Endothelial cell of umbilical vein (primary cell): ENCODE results near the gene VEGFA. TPM values are rescaled to one million over a fixed set of nuclear protein-coding genes. Genes with fewer than 3 reads are reported as not detected.

Experiments used
- BruUV-seq: library from RNA; stranded (reverse); fragments of 400-500 nt; replicated peaks from 2 replicates; lab custom pipeline; 2021; lab: Mats Ljungman, UMichigan
- CTCF ChIA-PET: fragments of 300-600, 350-600 bp; sonication (Branson Sonifier 250); formaldehyde crosslinking; loops from one replicate; lab custom pipeline; 2021; ENCODE audit warnings: antibody characterized with exemption, inconsistent platforms; lab: Charles Lee
- POLR2A ChIA-PET: fragments of 300-600, 350-600 bp; sonication (Branson Sonifier 250); formaldehyde crosslinking; loops from one replicate; lab custom pipeline; 2021; ENCODE audit warnings: antibody characterized with exemption, inconsistent platforms; lab: Charles Lee
- DNase-seq: peaks from one replicate; pipeline ENCODE4 v3.0.0-alpha.2; 2011; ENCODE audit warnings: low read depth, low spot score
- FAIRE-seq: peaks from 2 replicates; lab custom pipeline; 2011; peaks lifted over from hg19 to GRCh38; lab: Jason Lieb, UNC
- H2AFZ ChIP-seq: 2 replicates; pipeline ENCODE4 v1.6.0; 2012; ENCODE audit warnings: low read depth, low read length, control low read depth, inconsistent platforms
- H3K27ac ChIP-seq: 2 replicates; pipeline ENCODE4 v1.5.1; 2011; ENCODE audit warnings: low read depth, mild to moderate bottlenecking, control low read depth, low read length, moderate library complexity; ENCODE audit not compliant: insufficient read depth
- H3K27me3 ChIP-seq, 2 experiments: 2 replicates each; pipeline versions ENCODE4 v1.6.0 to v1.6.1; 2011; ENCODE audit warnings: low read length in 2 of 2, mixed read lengths in 1 of 2; ENCODE audit not compliant: control insufficient read depth in 2 of 2, insufficient read depth in 2 of 2
- H3K36me3 ChIP-seq, 2 experiments: 2 replicates in 1 of 2; 3 replicates in 1 of 2; pipeline ENCODE4 v1.5.1; 2011; ENCODE audit warnings: low read length in 2 of 2, mild to moderate bottlenecking in 1 of 2, moderate library complexity in 1 of 2; ENCODE audit not compliant: control insufficient read depth in 2 of 2, insufficient read depth in 2 of 2; ENCODE audit errors: extremely low read depth in 1 of 2
- H3K4me1 ChIP-seq: 3 replicates; pipeline ENCODE4 v1.5.1; 2011; ENCODE audit warnings: mild to moderate bottlenecking, low read length; ENCODE audit not compliant: control insufficient read depth, insufficient read depth; ENCODE audit errors: extremely low read depth
- H3K4me2 ChIP-seq: 2 replicates; pipeline ENCODE4 v1.6.1; 2011; ENCODE audit warnings: low read length, control low read depth, mixed read lengths; ENCODE audit not compliant: insufficient read depth
- H3K4me3 ChIP-seq, 3 experiments: fragments of 200-600 bp in 1 of 3; sonication (generic), shearing (Covaris generic) in 1 of 3; replicated peaks in 1 of 3; 2 replicates each; pipeline ENCODE4 v1.5.1; 2011 to 2016; ENCODE audit warnings: control low read depth in 3 of 3, low read length in 3 of 3, mild to moderate bottlenecking in 2 of 3, inconsistent platforms in 1 of 3, low read depth in 1 of 3, moderate library complexity in 1 of 3; ENCODE audit not compliant: insufficient read depth in 1 of 3
- H3K79me2 ChIP-seq: 2 replicates; pipeline ENCODE4 v1.6.0; 2012; ENCODE audit warnings: low read length, inconsistent platforms; ENCODE audit not compliant: control insufficient read depth, insufficient read depth
- H3K9ac ChIP-seq: replicated peaks from 2 replicates; pipeline ENCODE3; 2011; ENCODE audit warnings: low read length, control low read depth; ENCODE audit not compliant: insufficient read depth; ENCODE audit errors: extremely low read depth
- H3K9me1 ChIP-seq: replicated peaks from 3 replicates; pipeline ENCODE4 v1.6.0; 2011; ENCODE audit warnings: mild to moderate bottlenecking, low read length; ENCODE audit not compliant: control insufficient read depth, insufficient read depth; ENCODE audit errors: extremely low read depth
- H3K9me3 ChIP-seq: replicated peaks from 2 replicates; pipeline ENCODE4 v1.5.1; 2012; ENCODE audit warnings: low read length, inconsistent platforms; ENCODE audit not compliant: control insufficient read depth, insufficient read depth
- H4K20me1 ChIP-seq: replicated peaks from 2 replicates; pipeline ENCODE3; 2011; ENCODE audit warnings: mild to moderate bottlenecking, low read length; ENCODE audit not compliant: control insufficient read depth, insufficient read depth; ENCODE audit errors: extremely low read depth
- CTCF ChIP-seq, 2 donors: IDR thresholded peaks; 1 replicate in 1 of 2; 2 replicates in 1 of 2; pipeline ENCODE4 v1.5.1; 2011; ENCODE audit warnings: low read length in 2 of 2, mild to moderate bottlenecking in 2 of 2, moderate library complexity in 2 of 2, control low read depth in 1 of 2, inconsistent platforms in 1 of 2, low read depth in 1 of 2; ENCODE audit not compliant: insufficient read depth in 1 of 2; ENCODE audit errors: extremely low read depth in 1 of 2
- EZH2 ChIP-seq: IDR thresholded peaks from 2 replicates; pipeline ENCODE4 v1.6.1; 2012; ENCODE audit warnings: borderline replicate concordance, low read depth, mild to moderate bottlenecking, moderate library complexity, low read length, inconsistent platforms; ENCODE audit not compliant: severe bottlenecking
- FOS ChIP-seq: IDR thresholded peaks from 2 replicates; pipeline ENCODE4 v1.6.1; 2011; ENCODE audit warnings: mild to moderate bottlenecking, low read length, moderate library complexity, borderline replicate concordance; ENCODE audit not compliant: insufficient read depth
- GATA2 ChIP-seq: IDR thresholded peaks from 2 replicates; pipeline ENCODE4 v1.7.0; 2011; ENCODE audit warnings: low read depth, mild to moderate bottlenecking, moderate library complexity, mixed read lengths, low read length; ENCODE audit not compliant: insufficient read length, insufficient read depth
- JUN ChIP-seq: IDR thresholded peaks from 2 replicates; pipeline ENCODE4 v1.6.1; 2011; ENCODE audit warnings: borderline replicate concordance, low read depth; ENCODE audit not compliant: insufficient read length, insufficient read depth
- MAX ChIP-seq: IDR thresholded peaks from 2 replicates; pipeline ENCODE4 v1.6.1; 2011; ENCODE audit not compliant: insufficient read depth, insufficient read length
- MYC ChIP-seq: IDR thresholded peaks from one replicate; pipeline ENCODE4 v1.6.1; 2011; ENCODE audit warnings: mild to moderate bottlenecking, low read depth, low read length
- POLR2A ChIP-seq: IDR thresholded peaks from 2 replicates; pipeline ENCODE4 v1.6.1; 2012; ENCODE audit warnings: low read depth, mild to moderate bottlenecking, control low read depth, low read length
- POLR2AphosphoS5 ChIP-seq: IDR thresholded peaks from 2 replicates; pipeline ENCODE4 v1.6.1; 2012; ENCODE audit warnings: low read depth, mild to moderate bottlenecking, control low read depth, low read length, moderate library complexity; ENCODE audit not compliant: insufficient read depth
- dilution Hi-C: fragments of 300-500 bp; cut with MboI; formaldehyde crosslinking; loops from one replicate; pipeline ENCODE4 v1.15.0; 2019; ENCODE audit warnings: low sequenced_read_pairs; ENCODE audit not compliant: extremely low pct_ligation_motif_present
- intact Hi-C: fragments of 100-400 bp; cut with micrococcal nuclease; formaldehyde crosslinking; loops from one replicate; pipeline ENCODE4 v1.10.0; 2022
- polyA plus RNA-seq, 4 experiments: library from polyadenylated mRNA; depleted of rRNA in 3 of 4; stranded (reverse) in 3 of 4; unstranded in 1 of 4; fragments of >200 nt; gene quantifications; 2 replicates each; pipeline versions ENCODE4 v1.2.1 to v1.2.3, GENCODE V29; 2011 to 2012; ENCODE audit warnings: missing spikeins in 1 of 4
- total RNA-seq: library from RNA; stranded (reverse); gene quantifications from 2 replicates; pipeline ENCODE4 v1.2.3, GENCODE V29; 2021

Gene VEGFA
- total and polyA plus RNA-seq, 2 donors (not counting 3 experiments of a cell fraction or from before 2014, with no cell fraction given) = 18.1 to 19.9 TPM

GRCh38 chr6:43780941-43781928 is 11.2 kb downstream of the VEGFA start:
- no peaks in the 10 kb centered on the region for H3K79me2 ChIP-seq
- no peak for DNase-seq

More at GRCh38 chr6:43780941-43781928, 11.2 kb downstream of the VEGFA start:
- FAIRE-seq = no peak
- Histone ChIP-seq H3K27me3 (no peaks in the 10 kb centered on the region), H3K4me1 (no peaks in the 10 kb centered on the region), H3K36me3 (peaks cover 3 to 40% of the 10 kb centered on the region in 2 experiments), H3K9ac (no peak overlapping the region), H3K9me3 (no peaks in the 10 kb centered on the region), H2AFZ (no peak overlapping the region), H3K4me2 (no peak overlapping the region), H3K4me3 (no peak overlapping the region), H3K27ac (no peak overlapping the region), H3K9me1 (no peaks in the 10 kb centered on the region), H4K20me1 (no peaks in the 10 kb centered on the region)
- TF ChIP-seq POLR2A (no peak), FOS (no peak), EZH2 (no peak), GATA2 (no peak), MAX (no peak), CTCF (IDR thresholded peaks at IDR 0.05; ENCODE audit: extremely low read depth in 1 of 2, insufficient read depth in 1 of 2, low read depth in 1 of 2, low read length in 2 of 2) (no peak), MYC (no peak), POLR2AphosphoS5 (no peak), JUN (no peak)
- no TSS peak for BruUV-seq
- ChIA-PET POLR2A (no interaction called here), CTCF (interaction anchor here (0.8 kb wide), 1 partner anchor 298 kb away, joined by 3 read pairs; no protein-coding TSS in a partner anchor)
- dilution Hi-C loops = no loop called here
- intact Hi-C loops = no loop called here
